HG03460 (cell line): ENCODE results near the gene INAVA.
"Not testable (repeated sequence)": the region's sequence is repeated elsewhere in the genome, so short reads cannot be mapped to it uniquely, and the experiment has no call there.

Experiments used
- ATAC-seq: cut with Tn5 transposase; IDR thresholded peaks from one replicate; pipeline ENCODE4 v1.9.1; 2021; ENCODE audit not compliant: unreplicated experiment

INAVA gene

DNA sequence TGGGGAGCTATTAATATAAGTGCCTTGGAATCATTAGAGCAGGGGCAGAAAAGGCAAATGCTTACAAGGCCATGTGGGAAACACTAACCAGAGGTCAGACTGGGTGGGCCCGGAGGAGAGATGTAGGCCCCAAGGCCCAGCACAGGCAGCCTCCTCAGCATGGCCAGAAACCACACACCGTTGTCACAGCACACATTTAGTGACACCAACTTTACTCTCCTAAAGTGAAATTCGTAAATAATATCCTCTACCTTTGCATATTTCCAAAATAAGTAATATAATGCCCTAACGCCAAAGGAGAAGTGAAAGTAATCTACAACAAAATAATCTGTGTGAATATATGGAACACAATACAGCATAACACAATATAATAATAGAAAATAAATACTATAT, 66.2 kb downstream of the INAVA start:
- ATAC-seq: no peak

DNA sequence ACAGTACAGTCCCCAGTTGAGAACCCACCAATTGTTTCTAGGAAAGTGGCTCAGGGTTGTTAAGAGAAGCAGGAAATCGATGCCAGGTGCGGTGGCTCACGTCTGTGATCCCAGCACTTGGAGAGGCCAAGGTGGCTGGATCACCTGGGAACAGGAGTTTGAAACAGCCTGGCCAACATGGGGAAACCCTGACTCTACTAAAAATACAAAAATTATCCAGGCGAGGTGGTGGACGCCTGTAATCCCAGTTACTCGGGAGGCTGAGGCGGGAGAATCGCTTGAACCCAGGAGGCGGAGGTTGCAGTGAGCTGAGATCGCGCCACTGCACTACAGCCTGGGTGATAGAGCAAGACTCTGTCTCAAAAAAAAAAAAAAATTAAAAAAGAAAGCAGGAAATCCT, 67.5 kb downstream of the INAVA start:
- ATAC-seq: not testable (repeated sequence)

- no peak for ATAC-seq
Measured at GRCh38 chr1:200962631-200963030, 67.9 kb downstream of the INAVA start.

GRCh38 chr1:200963076-200963475, 68.4 kb downstream of the INAVA start:
- no peak for ATAC-seq

GRCh38 chr1:200963888-200964287, 69.2 kb downstream of the INAVA start:
- not testable (repeated sequence) for ATAC-seq
